ENCODE measurements around the gene SHROOM2.

The SHROOM2 gene

GRCh38 chrX:9825966-9826365 is 39.7 kb downstream of the SHROOM2 start:
- no peak overlapping the region for H3K4me3 ChIP-seq (ENCODE audit: low read length)
- H3K4me1 ChIP-seq (ENCODE audit: insufficient read depth, low read length): peaks cover 4% of the 10 kb centered on the region
- no peak overlapping the region for H2AFZ ChIP-seq (ENCODE audit: low read depth, low read length)
- peaks cover 2% of the 10 kb centered on the region for H3K27me3 ChIP-seq (ENCODE audit: insufficient read depth, low read length)
- no peaks in the 10 kb centered on the region for H3K36me3 ChIP-seq (ENCODE audit: insufficient read depth, low read length)
- no peaks in the 10 kb centered on the region for H3K9me3 ChIP-seq (ENCODE audit: low read length)

- no peak overlapping the region for H2AFZ ChIP-seq (ENCODE audit: low read depth, low read length)
- H3K27me3 ChIP-seq (ENCODE audit: insufficient read depth, low read length): peaks cover under 1% of the 10 kb centered on the region
- no peaks in the 10 kb centered on the region for H3K9me3 ChIP-seq (ENCODE audit: low read length)
- no peaks in the 10 kb centered on the region for H3K36me3 ChIP-seq (ENCODE audit: insufficient read depth, low read length)
- no peak overlapping the region for H3K4me3 ChIP-seq (ENCODE audit: low read length)
- peaks cover 9% of the 10 kb centered on the region for H3K4me1 ChIP-seq (ENCODE audit: insufficient read depth, low read length)
These were observed 43.4 kb downstream of the SHROOM2 start for GRCh38 chrX:9829308-9830267.

GRCh38 chrX:9832811-9833210 is 46.6 kb downstream of the SHROOM2 start:
- Histone ChIP-seq H3K4me1 (ENCODE audit: insufficient read depth, low read length) (peaks cover 6% of the 10 kb centered on the region), H3K27me3 (ENCODE audit: insufficient read depth, low read length) (no peaks in the 10 kb centered on the region), H2AFZ (ENCODE audit: low read depth, low read length) (no peak overlapping the region)

GRCh38 chrX:9835585-9836210 is 49.5 kb downstream of the SHROOM2 start:
- Histone ChIP-seq H3K36me3 (ENCODE audit: insufficient read depth, low read length) (no peaks in the 10 kb centered on the region), H3K9me3 (ENCODE audit: low read length) (no peaks in the 10 kb centered on the region), H3K4me1 (ENCODE audit: insufficient read depth, low read length) (peaks cover 6% of the 10 kb centered on the region), H2AFZ (ENCODE audit: low read depth, low read length) (no peak overlapping the region), H3K4me3 (ENCODE audit: low read length) (no peak overlapping the region), H3K27me3 (ENCODE audit: insufficient read depth, low read length) (no peaks in the 10 kb centered on the region)

More at GRCh38 chrX:9832811-9833210, 46.6 kb downstream of the SHROOM2 start:
- no peaks in the 10 kb centered on the region for H3K9me3 ChIP-seq (ENCODE audit: low read length)
- no peak overlapping the region for H3K4me3 ChIP-seq (ENCODE audit: low read length)
- H3K36me3 ChIP-seq (ENCODE audit: insufficient read depth, low read length): no peaks in the 10 kb centered on the region

- Histone ChIP-seq H3K4me1 (ENCODE audit: insufficient read depth, low read length) (peaks cover 14% of the 10 kb centered on the region), H3K9me3 (ENCODE audit: low read length) (no peaks in the 10 kb centered on the region), H3K36me3 (ENCODE audit: insufficient read depth, low read length) (no peaks in the 10 kb centered on the region), H2AFZ (ENCODE audit: low read depth, low read length) (no peak overlapping the region), H3K4me3 (ENCODE audit: low read length) (no peak overlapping the region), H3K27me3 (ENCODE audit: insufficient read depth, low read length) (no peaks in the 10 kb centered on the region)
These were observed 56.3 kb downstream of the SHROOM2 start for GRCh38 chrX:9842541-9842940.

- Histone ChIP-seq H3K4me1 (ENCODE audit: insufficient read depth, low read length) (peaks cover 14% of the 10 kb centered on the region), H2AFZ (ENCODE audit: low read depth, low read length) (no peak overlapping the region), H3K9me3 (ENCODE audit: low read length) (no peaks in the 10 kb centered on the region), H3K4me3 (ENCODE audit: low read length) (no peak overlapping the region), H3K27me3 (ENCODE audit: insufficient read depth, low read length) (no peaks in the 10 kb centered on the region), H3K36me3 (ENCODE audit: insufficient read depth, low read length) (no peaks in the 10 kb centered on the region)
These were observed 58.8 kb downstream of the SHROOM2 start for GRCh38 chrX:9844936-9845577.

GRCh38 chrX:9845578-9845952 is 59.3 kb downstream of the SHROOM2 start:
- Histone ChIP-seq H2AFZ (ENCODE audit: low read depth, low read length) (no peak overlapping the region), H3K9me3 (ENCODE audit: low read length) (no peaks in the 10 kb centered on the region), H3K4me1 (ENCODE audit: insufficient read depth, low read length) (peaks cover 14% of the 10 kb centered on the region)

GRCh38 chrX:9846631-9847030 is 60.4 kb downstream of the SHROOM2 start:
- H3K4me1 ChIP-seq (ENCODE audit: insufficient read depth, low read length): peaks cover 14% of the 10 kb centered on the region
- H3K36me3 ChIP-seq (ENCODE audit: insufficient read depth, low read length): no peaks in the 10 kb centered on the region
- H3K4me3 ChIP-seq (ENCODE audit: low read length): no peak overlapping the region
- H2AFZ ChIP-seq (ENCODE audit: low read depth, low read length): no peak overlapping the region
- no peaks in the 10 kb centered on the region for H3K27me3 ChIP-seq (ENCODE audit: insufficient read depth, low read length)
- H3K9me3 ChIP-seq (ENCODE audit: low read length): no peaks in the 10 kb centered on the region

More at GRCh38 chrX:9845578-9845952, 59.3 kb downstream of the SHROOM2 start:
- Histone ChIP-seq H3K4me3 (ENCODE audit: low read length) (no peak overlapping the region), H3K36me3 (ENCODE audit: insufficient read depth, low read length) (no peaks in the 10 kb centered on the region), H3K27me3 (ENCODE audit: insufficient read depth, low read length) (no peaks in the 10 kb centered on the region)

GRCh38 chrX:9847071-9847470 is 60.8 kb downstream of the SHROOM2 start:
- H3K27me3 ChIP-seq (ENCODE audit: insufficient read depth, low read length): no peaks in the 10 kb centered on the region
- no peak overlapping the region for H3K4me3 ChIP-seq (ENCODE audit: low read length)
- H2AFZ ChIP-seq (ENCODE audit: low read depth, low read length): no peak overlapping the region
- H3K4me1 ChIP-seq (ENCODE audit: insufficient read depth, low read length): peaks cover 14% of the 10 kb centered on the region
- H3K9me3 ChIP-seq (ENCODE audit: low read length): no peaks in the 10 kb centered on the region
- no peaks in the 10 kb centered on the region for H3K36me3 ChIP-seq (ENCODE audit: insufficient read depth, low read length)

- no peak overlapping the region for H3K4me3 ChIP-seq (ENCODE audit: low read length)
- H3K36me3 ChIP-seq (ENCODE audit: insufficient read depth, low read length): no peaks in the 10 kb centered on the region
- no peaks in the 10 kb centered on the region for H3K27me3 ChIP-seq (ENCODE audit: insufficient read depth, low read length)
- H2AFZ ChIP-seq (ENCODE audit: low read depth, low read length): no peak overlapping the region
- no peaks in the 10 kb centered on the region for H3K4me1 ChIP-seq (ENCODE audit: insufficient read depth, low read length)
- H3K9me3 ChIP-seq (ENCODE audit: low read length): no peaks in the 10 kb centered on the region
These were observed 62.7 kb downstream of the SHROOM2 start for GRCh38 chrX:9848718-9849479.

GRCh38 chrX:9851890-9852289 is 65.7 kb downstream of the SHROOM2 start:
- no peak overlapping the region for H2AFZ ChIP-seq (ENCODE audit: low read depth, low read length)
- H3K4me3 ChIP-seq (ENCODE audit: low read length): no peak overlapping the region
- H3K9me3 ChIP-seq (ENCODE audit: low read length): no peaks in the 10 kb centered on the region
- H3K4me1 ChIP-seq (ENCODE audit: insufficient read depth, low read length): peaks cover 16% of the 10 kb centered on the region
- H3K27me3 ChIP-seq (ENCODE audit: insufficient read depth, low read length): no peaks in the 10 kb centered on the region
- no peaks in the 10 kb centered on the region for H3K36me3 ChIP-seq (ENCODE audit: insufficient read depth, low read length)

- Histone ChIP-seq H3K36me3 (ENCODE audit: insufficient read depth, low read length) (no peaks in the 10 kb centered on the region), H2AFZ (ENCODE audit: low read depth, low read length) (no peak overlapping the region)
These were observed 67.1 kb downstream of the SHROOM2 start for GRCh38 chrX:9853307-9853706.

More at GRCh38 chrX:9853307-9853706, 67.1 kb downstream of the SHROOM2 start:
- Histone ChIP-seq H3K4me3 (ENCODE audit: low read length) (no peak overlapping the region), H3K27me3 (ENCODE audit: insufficient read depth, low read length) (no peaks in the 10 kb centered on the region), H3K9me3 (ENCODE audit: low read length) (no peaks in the 10 kb centered on the region), H3K4me1 (ENCODE audit: insufficient read depth, low read length) (peaks cover 22% of the 10 kb centered on the region)
